ENCODE measurements around the gene TNF.

Gene TNF

DNA sequence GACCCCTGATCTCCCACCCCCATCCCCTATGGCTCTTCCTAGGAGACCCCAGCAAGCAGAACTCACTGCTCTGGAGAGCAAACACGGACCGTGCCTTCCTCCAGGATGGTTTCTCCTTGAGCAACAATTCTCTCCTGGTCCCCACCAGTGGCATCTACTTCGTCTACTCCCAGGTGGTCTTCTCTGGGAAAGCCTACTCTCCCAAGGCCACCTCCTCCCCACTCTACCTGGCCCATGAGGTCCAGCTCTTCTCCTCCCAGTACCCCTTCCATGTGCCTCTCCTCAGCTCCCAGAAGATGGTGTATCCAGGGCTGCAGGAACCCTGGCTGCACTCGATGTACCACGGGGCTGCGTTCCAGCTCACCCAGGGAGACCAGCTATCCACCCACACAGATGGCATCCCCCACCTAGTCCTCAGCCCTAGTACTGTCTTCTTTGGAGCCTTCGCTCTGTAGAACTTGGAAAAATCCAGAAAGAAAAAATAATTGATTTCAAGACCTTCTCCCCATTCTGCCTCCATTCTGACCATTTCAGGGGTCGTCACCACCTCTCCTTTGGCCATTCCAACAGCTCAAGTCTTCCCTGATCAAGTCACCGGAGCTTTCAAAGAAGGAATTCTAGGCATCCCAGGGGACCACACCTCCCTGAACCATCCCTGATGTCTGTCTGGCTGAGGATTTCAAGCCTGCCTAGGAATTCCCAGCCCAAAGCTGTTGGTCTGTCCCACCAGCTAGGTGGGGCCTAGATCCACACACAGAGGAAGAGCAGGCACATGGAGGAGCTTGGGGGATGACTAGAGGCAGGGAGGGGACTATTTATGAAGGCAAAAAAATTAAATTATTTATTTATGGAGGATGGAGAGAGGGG, 1.9 kb upstream of the TNF start:
- DNase-seq (ENCODE audit: low read depth) = no peak

- no peak for DNase-seq (ENCODE audit: low read depth)
Measured at GRCh38 chr6:31574106-31575061, 981 bp upstream of the TNF start.

- DNase-seq (ENCODE audit: low read depth) = no peak
Measured at GRCh38 chr6:31575952-31576685, 754 bp downstream of the TNF start.

DNA sequence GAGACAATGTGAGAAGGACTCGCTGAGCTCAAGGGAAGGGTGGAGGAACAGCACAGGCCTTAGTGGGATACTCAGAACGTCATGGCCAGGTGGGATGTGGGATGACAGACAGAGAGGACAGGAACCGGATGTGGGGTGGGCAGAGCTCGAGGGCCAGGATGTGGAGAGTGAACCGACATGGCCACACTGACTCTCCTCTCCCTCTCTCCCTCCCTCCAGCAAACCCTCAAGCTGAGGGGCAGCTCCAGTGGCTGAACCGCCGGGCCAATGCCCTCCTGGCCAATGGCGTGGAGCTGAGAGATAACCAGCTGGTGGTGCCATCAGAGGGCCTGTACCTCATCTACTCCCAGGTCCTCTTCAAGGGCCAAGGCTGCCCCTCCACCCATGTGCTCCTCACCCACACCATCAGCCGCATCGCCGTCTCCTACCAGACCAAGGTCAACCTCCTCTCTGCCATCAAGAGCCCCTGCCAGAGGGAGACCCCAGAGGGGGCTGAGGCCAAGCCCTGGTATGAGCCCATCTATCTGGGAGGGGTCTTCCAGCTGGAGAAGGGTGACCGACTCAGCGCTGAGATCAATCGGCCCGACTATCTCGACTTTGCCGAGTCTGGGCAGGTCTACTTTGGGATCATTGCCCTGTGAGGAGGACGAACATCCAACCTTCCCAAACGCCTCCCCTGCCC, 1.7 kb downstream of the TNF start:
- DNase-seq (ENCODE audit: low read depth) = no peak

DNA sequence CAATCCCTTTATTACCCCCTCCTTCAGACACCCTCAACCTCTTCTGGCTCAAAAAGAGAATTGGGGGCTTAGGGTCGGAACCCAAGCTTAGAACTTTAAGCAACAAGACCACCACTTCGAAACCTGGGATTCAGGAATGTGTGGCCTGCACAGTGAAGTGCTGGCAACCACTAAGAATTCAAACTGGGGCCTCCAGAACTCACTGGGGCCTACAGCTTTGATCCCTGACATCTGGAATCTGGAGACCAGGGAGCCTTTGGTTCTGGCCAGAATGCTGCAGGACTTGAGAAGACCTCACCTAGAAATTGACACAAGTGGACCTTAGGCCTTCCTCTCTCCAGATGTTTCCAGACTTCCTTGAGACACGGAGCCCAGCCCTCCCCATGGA, 2.2 kb downstream of the TNF start:
- no peak for DNase-seq (ENCODE audit: low read depth)

GRCh38 chr6:31578184-31579118, 3.1 kb downstream of the TNF start:
- DNase-seq (ENCODE audit: low read depth) = no peak

- DNase-seq (ENCODE audit: low read depth) = no peak
Measured at GRCh38 chr6:31579119-31579505, 3.7 kb downstream of the TNF start.

DNA sequence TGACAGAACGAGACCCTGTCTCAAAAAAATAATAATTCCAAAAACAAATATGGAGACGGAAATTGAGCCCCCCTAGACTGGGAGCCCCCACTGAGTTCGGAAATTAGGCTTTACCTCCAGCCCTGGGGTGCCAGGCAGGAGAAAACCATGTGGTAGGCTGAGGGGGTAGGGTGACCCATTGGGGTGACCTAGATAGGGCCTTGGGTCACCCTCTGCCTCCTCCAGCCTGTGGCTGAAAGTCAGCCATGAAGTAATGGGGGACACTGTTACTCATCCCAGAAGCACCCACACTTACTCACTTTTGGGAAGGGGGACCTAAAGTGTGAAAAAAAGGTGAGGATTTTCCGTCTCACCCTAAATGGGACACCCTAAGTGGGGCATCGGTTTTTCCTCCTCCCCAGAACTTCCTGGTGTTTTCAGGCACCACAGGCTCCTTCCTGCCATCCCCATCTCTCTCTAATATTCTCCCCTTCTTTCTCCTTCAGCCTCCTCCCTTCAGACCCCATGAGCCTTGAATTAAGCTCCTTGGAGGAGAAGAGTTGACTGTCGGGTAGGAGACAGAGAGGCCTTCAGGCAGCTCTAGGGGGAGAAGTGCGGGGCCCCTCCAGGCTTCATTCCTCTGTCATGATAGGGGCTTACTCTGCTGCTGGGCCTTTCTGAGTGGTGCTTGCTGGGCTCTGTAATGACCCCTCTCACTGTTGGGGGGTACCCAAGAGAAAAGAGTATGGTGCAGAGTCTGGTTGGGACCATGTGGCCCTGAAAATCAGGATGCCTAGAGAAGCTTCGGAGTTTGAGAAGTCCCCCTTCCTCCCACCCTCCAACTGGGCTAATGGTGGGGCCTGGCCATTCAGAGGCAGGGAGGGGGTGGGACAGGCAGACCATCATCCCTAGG, 4.4 kb downstream of the TNF start:
- no peak for DNase-seq (ENCODE audit: low read depth)

GRCh38 chr6:31580438-31580740, 5.0 kb downstream of the TNF start:
- no peak for DNase-seq (ENCODE audit: low read depth)

DNA sequence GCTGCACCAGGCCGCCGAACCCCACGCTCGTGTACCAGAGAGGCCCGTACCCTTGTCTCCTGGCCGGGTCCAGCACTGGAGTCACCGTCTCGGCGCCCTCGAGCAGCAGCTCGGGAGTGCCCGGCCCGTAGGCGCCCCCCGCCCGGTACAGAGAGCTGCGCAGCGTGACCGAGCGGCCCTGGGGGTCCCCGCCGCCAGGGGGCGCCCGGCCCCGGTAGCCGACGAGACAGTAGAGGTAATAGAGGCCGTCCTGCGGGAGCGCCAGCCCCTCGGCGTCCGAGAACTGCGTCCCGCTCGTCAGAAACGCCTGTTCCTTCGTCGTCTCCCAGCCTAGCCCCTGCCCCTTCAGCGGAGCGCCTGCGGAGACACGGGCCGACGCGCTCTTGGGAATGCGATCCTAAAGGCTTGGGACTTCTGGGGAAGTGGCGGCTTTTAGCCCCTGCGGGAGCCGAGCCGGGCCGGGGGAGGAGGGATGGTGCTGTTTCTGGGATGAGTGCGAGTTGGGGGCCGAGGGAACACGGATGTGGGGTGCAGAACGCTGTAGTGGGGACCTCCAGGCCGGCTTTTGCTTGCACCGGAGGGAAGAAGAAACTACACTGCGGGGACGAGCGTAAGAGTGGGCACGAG, 5.6 kb downstream of the TNF start:
- DNase-seq (ENCODE audit: low read depth) = peak; percentile 90

DNA sequence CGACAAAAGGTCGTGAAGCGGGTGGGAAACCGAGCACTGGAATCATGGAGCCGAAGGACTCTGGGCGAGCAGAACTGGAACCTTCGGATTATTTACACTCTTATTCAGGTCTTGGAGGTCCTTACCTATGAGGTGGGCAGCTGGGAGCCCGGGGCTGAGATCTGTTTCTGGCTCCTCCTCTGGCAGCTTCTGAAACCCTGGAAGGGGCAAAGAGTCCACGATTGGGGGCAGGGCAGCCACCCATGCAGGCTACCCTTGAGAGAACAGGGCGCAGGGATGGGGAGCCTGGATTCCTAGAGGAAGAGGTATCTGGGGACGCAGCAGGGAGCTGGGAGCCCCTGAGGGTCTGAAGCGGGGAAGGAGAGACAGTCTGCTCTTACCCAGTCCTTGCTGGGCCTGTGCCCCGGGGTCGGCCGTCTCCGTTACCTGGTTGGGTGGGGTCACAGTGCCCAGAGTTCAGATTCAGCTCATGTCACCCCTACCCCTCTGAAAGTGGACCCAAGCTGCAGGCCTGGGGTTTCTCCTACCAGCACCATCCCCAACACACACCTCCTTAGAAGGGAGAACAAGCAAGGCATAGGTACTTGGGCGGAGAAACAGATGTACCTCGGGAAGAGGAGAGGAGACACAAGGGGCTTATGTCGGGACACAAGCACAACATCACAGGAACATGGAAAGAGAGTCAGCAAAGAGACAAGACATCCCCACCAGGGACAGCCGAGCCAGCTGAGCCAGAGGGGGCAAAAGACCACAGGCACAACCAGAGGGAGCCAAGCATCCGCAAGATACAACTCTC, 6.3 kb downstream of the TNF start:
- DNase-seq (ENCODE audit: low read depth) = no peak

DNA sequence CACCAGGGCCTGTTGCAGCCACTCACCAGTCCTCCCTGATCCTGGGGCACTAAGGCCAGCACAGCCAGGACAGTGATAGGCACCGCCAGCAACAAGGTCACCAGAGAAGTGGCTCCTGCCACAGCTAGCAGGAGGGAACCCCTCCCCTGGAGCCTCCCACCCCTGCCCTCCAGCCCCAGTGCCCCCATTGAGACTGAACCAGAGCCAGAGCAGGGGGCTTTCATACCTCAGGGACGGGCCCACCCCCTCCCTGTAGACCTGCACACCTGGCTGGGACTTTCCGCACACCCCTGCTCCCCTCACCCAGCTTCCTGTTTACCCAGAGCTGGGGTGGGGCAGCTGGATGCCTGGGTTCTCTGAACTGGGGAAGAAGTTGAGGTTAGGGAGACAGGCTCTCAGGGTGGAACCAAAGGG, 6.9 kb downstream of the TNF start, which contains the start of gene LTB:
Gene LTB (minus strand): TSS at position 195 of the 414 bp plus-strand sequence. CDS start 7 bp downstream, at position 188.
- DNase-seq (ENCODE audit: low read depth) = no peak

DNA sequence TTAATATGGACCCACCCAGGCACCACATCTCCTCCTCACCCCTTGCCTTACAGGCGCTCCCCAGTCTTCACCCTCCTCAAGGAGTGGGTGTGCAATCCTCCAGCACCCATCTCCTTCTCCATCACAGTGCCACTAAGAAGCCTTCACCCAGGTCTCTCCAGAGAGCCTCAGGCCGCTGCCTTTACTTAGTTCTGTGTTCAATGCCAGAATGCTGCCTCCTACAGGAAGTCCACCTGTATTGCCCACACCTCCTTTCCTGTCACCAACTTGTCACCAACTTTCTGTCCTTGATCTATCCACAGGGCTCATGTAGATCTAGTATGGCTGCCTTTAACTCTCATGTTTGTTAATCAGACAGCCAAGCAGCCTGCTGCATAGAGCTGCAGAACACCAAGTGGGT, 10.1 kb downstream of the TNF start:
- no peak for DNase-seq (ENCODE audit: low read depth)

DNA sequence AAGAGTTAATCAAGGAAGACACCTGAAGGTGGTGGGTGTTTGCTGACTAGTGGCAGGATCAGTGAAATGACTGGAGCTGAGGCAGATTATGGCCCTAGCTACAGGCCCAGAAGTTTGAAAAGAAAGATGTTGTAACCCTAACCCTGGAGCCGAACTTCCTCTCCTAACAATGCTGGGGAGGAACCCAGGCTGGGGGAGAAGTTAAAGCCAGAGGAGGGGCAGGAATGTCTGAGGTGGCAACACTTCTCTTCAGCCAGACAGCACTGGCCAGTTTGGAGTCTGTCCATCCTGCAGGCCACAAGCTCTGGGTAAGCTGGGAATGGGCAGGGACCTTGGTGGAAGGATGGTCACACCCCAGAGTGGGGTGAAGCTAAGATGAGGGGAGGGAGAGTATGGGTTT, 10.6 kb downstream of the TNF start, which contains the start of gene LST1:
Gene LST1 (plus strand): TSS at position 270 of the 400 bp plus-strand sequence. CDS start 1,023 bp downstream, outside the sequence.
- no peak for DNase-seq (ENCODE audit: low read depth)

DNA sequence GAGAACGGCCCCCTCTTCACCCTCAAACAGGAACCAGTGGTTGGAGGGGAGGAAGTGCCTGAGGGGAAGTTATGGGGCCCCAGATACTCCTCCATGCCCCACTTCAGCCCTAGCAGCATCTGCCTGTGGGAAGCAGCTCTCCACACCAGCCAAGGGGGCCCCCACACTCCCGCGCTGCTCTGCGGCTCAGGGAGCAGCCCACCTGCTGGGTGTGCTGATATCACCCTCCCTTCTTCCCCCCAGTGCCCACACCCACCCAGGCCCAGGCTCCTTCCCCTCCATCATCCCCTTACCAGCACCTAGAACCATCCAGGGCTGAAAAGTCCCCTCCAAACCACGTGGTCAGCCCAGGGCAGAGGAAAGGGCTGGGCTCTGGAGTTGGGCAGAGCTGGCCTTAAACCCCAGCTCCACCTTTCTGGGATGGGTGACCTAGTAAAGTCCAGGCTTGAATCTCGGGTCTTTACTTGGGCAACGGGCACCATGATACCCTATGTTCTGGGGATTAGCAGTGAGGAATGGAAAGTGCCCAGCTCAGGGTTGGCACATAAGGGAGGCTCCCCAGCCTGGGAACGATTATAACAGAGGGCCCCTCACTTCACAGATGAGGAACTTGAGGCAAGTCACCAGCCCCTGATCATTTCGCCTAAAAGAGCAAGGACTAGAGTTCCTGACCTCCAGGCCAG, 11.4 kb downstream of the TNF start:
- DNase-seq (ENCODE audit: low read depth) = no peak

- DNase-seq (ENCODE audit: low read depth) = no peak
Measured at GRCh38 chr6:31587791-31588777, 12.7 kb downstream of the TNF start.

Measured in activated T-cell treated with anti-CD3 and anti-CD28 coated beads for 48 hours (primary cell).